Measurements from ENCODE around the gene ADARB1. TPM values are rescaled to one million over a fixed set of nuclear protein-coding genes. Genes with fewer than 3 reads are reported as not detected.

The ADARB1 gene
- total RNA-seq, 5 donors from 2014 or later (not counting 1 experiment from before 2014, with no cell fraction given) = 39.7 to 50.3 (median 44.5) TPM

- H3K27ac Mint-ChIP-seq = no peak overlapping the region
- Histone ChIP-seq H3K27me3 (replicated peaks in 1 of 2; ENCODE audit: control insufficient read depth in 2 of 2, extremely low read depth in 1 of 2, insufficient read depth in 2 of 2, low read length in 1 of 2) (no peaks in the 10 kb centered on the region), H3K27ac (ENCODE audit: low read length) (no peak overlapping the region), H3K9me3 (no peaks in the 10 kb centered on the region), H3K36me3 (ENCODE audit: control insufficient read depth in 2 of 2, extremely low read depth in 1 of 2, insufficient read depth in 1 of 2, low read length in 1 of 2) (peaks cover 19 to 28% of the 10 kb centered on the region in 2 donors), H3K4me3 (ENCODE audit: control insufficient read depth in 1 of 2, extremely low read depth in 1 of 2, low read length in 1 of 2) (no peak overlapping the region), H3K4me1 (ENCODE audit: control insufficient read depth in 1 of 2, extremely low read depth in 1 of 2, insufficient read depth in 2 of 2, low read length in 2 of 2) (peaks cover 0 to 7% of the 10 kb centered on the region in 2 experiments)
- no peaks in the 10 kb centered on the region for H3K27me3 Mint-ChIP-seq
- DNase-seq (no peak), ATAC-seq (replicated peaks in 1 of 4) (no peak)
- H3K9me3 Mint-ChIP-seq = peaks cover 0 to 3% (median under 1%) of the 10 kb centered on the region in 3 donors
- H3K36me3 Mint-ChIP-seq = peaks cover 74% of the 10 kb centered on the region
- ChIA-PET POLR2A (no interaction called here), CTCF (interaction anchor here in 1 of 2 donors (1.1 kb wide), 1 partner anchor 73 kb away, joined by 4 read pairs; no protein-coding TSS in a partner anchor)
- peaks cover 8 to 30% (median 10%) of the 10 kb centered on the region in 3 donors for H3K4me1 Mint-ChIP-seq
- no peak overlapping the region for H3K4me3 Mint-ChIP-seq
- WGBS (ENCODE audit: insufficient coverage) = 90% methylated on average over 3 of the region's 9 CpGs
These were observed 137.3 kb downstream of the ADARB1 start for GRCh38 chr21:45211661-45212060.

DNA sequence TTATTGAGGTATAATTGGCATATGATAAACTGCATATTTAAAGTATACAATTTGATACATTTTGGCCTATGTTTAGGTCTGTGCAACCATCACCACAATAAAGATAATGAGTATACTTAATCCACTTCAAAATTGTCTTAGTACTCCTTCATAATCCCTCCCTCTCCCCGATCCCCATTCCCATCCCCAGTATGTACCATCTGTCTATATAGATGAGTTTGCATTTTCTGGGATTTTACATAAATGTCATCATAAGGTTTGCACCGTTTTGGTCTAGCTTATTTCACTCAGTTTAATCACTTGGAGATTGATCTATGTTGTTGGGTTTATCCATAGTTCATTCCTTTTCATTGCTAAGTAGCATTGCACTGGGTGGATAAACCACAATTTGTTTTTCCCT, 139.0 kb downstream of the ADARB1 start:
- H3K4me3 Mint-ChIP-seq = no peak overlapping the region
- Histone ChIP-seq H3K9me3 (no peaks in the 10 kb centered on the region), H3K27ac (ENCODE audit: low read length) (no peak overlapping the region), H3K4me3 (ENCODE audit: control insufficient read depth in 1 of 2, extremely low read depth in 1 of 2, low read length in 1 of 2) (no peak overlapping the region), H3K36me3 (ENCODE audit: control insufficient read depth in 2 of 2, extremely low read depth in 1 of 2, insufficient read depth in 1 of 2, low read length in 1 of 2) (peaks cover 17 to 21% of the 10 kb centered on the region in 2 donors), H3K27me3 (replicated peaks in 1 of 2; ENCODE audit: control insufficient read depth in 2 of 2, extremely low read depth in 1 of 2, insufficient read depth in 2 of 2, low read length in 1 of 2) (no peaks in the 10 kb centered on the region), H3K4me1 (ENCODE audit: control insufficient read depth in 1 of 2, extremely low read depth in 1 of 2, insufficient read depth in 2 of 2, low read length in 2 of 2) (peaks cover 0 to 2% of the 10 kb centered on the region in 2 experiments)
- no peak for DNase-seq
- ChIA-PET CTCF (interaction anchor here in 1 of 2 donors (0.9 kb wide), 1 partner anchor 111 kb away, joined by 3 read pairs; no protein-coding TSS in a partner anchor), POLR2A (no interaction called here)
- H3K27ac Mint-ChIP-seq = no peak overlapping the region
- no peaks in the 10 kb centered on the region for H3K27me3 Mint-ChIP-seq
- WGBS (ENCODE audit: insufficient coverage) = no CpG with 5 or more reads among the region's 2 CpGs
- H3K9me3 Mint-ChIP-seq = peaks cover 0 to 17% (median 9%) of the 10 kb centered on the region in 3 donors
- H3K36me3 Mint-ChIP-seq = peaks cover 79% of the 10 kb centered on the region
- no peak for ATAC-seq (replicated peaks in 1 of 4)
- peaks cover 3 to 17% (median 5%) of the 10 kb centered on the region in 3 donors for H3K4me1 Mint-ChIP-seq

GRCh38 chr21:45215213-45215612, 140.8 kb downstream of the ADARB1 start:
- H3K9me3 ChIP-seq = no peaks in the 10 kb centered on the region
- H3K9me3 Mint-ChIP-seq = peaks cover 0 to 17% (median 9%) of the 10 kb centered on the region in 3 donors
- ATAC-seq (replicated peaks in 1 of 4) (no peak), DNase-seq (no peak)
- peaks cover 0 to 3% (median 0%) of the 10 kb centered on the region in 3 donors for H3K4me1 Mint-ChIP-seq
- no peak overlapping the region for H3K4me3 ChIP-seq (ENCODE audit: control insufficient read depth in 1 of 2, extremely low read depth in 1 of 2, low read length in 1 of 2)
- no CpG with 5 or more reads among the region's 2 CpGs for WGBS (ENCODE audit: insufficient coverage)
- CTCF ChIA-PET = no interaction called here
- H3K4me1 ChIP-seq (ENCODE audit: control insufficient read depth in 1 of 2, extremely low read depth in 1 of 2, insufficient read depth in 2 of 2, low read length in 2 of 2) = no peaks in the 10 kb centered on the region
- no peaks in the 10 kb centered on the region for H3K27me3 ChIP-seq (replicated peaks in 1 of 2; ENCODE audit: control insufficient read depth in 2 of 2, extremely low read depth in 1 of 2, insufficient read depth in 2 of 2, low read length in 1 of 2)
- peaks cover 69% of the 10 kb centered on the region for H3K36me3 Mint-ChIP-seq
- H3K4me3 Mint-ChIP-seq = no peak overlapping the region
- H3K36me3 ChIP-seq (ENCODE audit: control insufficient read depth in 2 of 2, extremely low read depth in 1 of 2, insufficient read depth in 1 of 2, low read length in 1 of 2) = peaks cover 18 to 21% of the 10 kb centered on the region in 2 donors
- POLR2A ChIA-PET = no interaction called here
- H3K27ac Mint-ChIP-seq = no peak overlapping the region
- H3K27ac ChIP-seq (ENCODE audit: low read length) = no peak overlapping the region
- no peaks in the 10 kb centered on the region for H3K27me3 Mint-ChIP-seq

- no peak overlapping the region for H3K27ac Mint-ChIP-seq
- DNase-seq (no peak), ATAC-seq (replicated peaks in 1 of 4) (no peak)
- Histone ChIP-seq H3K27ac (ENCODE audit: low read length) (no peak overlapping the region), H3K36me3 (ENCODE audit: control insufficient read depth in 2 of 2, extremely low read depth in 1 of 2, insufficient read depth in 1 of 2, low read length in 1 of 2) (peaks cover 22 to 24% of the 10 kb centered on the region in 2 donors), H3K4me1 (ENCODE audit: control insufficient read depth in 1 of 2, extremely low read depth in 1 of 2, insufficient read depth in 2 of 2, low read length in 2 of 2) (no peaks in the 10 kb centered on the region), H3K27me3 (replicated peaks in 1 of 2; ENCODE audit: control insufficient read depth in 2 of 2, extremely low read depth in 1 of 2, insufficient read depth in 2 of 2, low read length in 1 of 2) (no peaks in the 10 kb centered on the region), H3K4me3 (ENCODE audit: control insufficient read depth in 1 of 2, extremely low read depth in 1 of 2, low read length in 1 of 2) (no peak overlapping the region), H3K9me3 (no peaks in the 10 kb centered on the region)
- peaks cover 71% of the 10 kb centered on the region for H3K36me3 Mint-ChIP-seq
- no CpG with 5 or more reads among the region's 1 CpG for WGBS (ENCODE audit: insufficient coverage)
- H3K4me3 Mint-ChIP-seq = no peak overlapping the region
- H3K4me1 Mint-ChIP-seq = peaks cover 0 to 3% (median 0%) of the 10 kb centered on the region in 3 donors
- ChIA-PET CTCF (no interaction called here), POLR2A (no interaction called here)
- H3K9me3 Mint-ChIP-seq = peaks cover 0 to 17% (median 9%) of the 10 kb centered on the region in 3 donors
- no peaks in the 10 kb centered on the region for H3K27me3 Mint-ChIP-seq
These were observed 142.6 kb downstream of the ADARB1 start for GRCh38 chr21:45217010-45217409.

- POLR2A ChIA-PET = interaction anchor here in 1 of 2 donors (0.7 kb wide), 1 partner anchor 11 kb away, joined by 6 read pairs; no protein-coding TSS in a partner anchor
- no peak overlapping the region for H3K4me3 ChIP-seq (ENCODE audit: control insufficient read depth in 1 of 2, extremely low read depth in 1 of 2, low read length in 1 of 2)
- no peak for ATAC-seq (replicated peaks in 1 of 4)
- Mint-ChIP-seq H3K9me3 (peaks cover 0 to 17% (median 9%) of the 10 kb centered on the region in 3 donors), H3K4me3 (no peak overlapping the region), H3K36me3 (peaks cover 55% of the 10 kb centered on the region), H3K27ac (no peak overlapping the region), H3K27me3 (no peaks in the 10 kb centered on the region), H3K4me1 (peaks cover 2 to 9% (median 6%) of the 10 kb centered on the region in 3 donors)
- no peaks in the 10 kb centered on the region for H3K27me3 ChIP-seq (replicated peaks in 1 of 2; ENCODE audit: control insufficient read depth in 2 of 2, extremely low read depth in 1 of 2, insufficient read depth in 2 of 2, low read length in 1 of 2)
- H3K4me1 ChIP-seq (ENCODE audit: control insufficient read depth in 1 of 2, extremely low read depth in 1 of 2, insufficient read depth in 2 of 2, low read length in 2 of 2) = peaks cover 0 to 4% of the 10 kb centered on the region in 2 experiments
- H3K36me3 ChIP-seq (ENCODE audit: control insufficient read depth in 2 of 2, extremely low read depth in 1 of 2, insufficient read depth in 1 of 2, low read length in 1 of 2) = peaks cover 29% of the 10 kb centered on the region in 2 donors
- WGBS (ENCODE audit: insufficient coverage) = 100% methylated on average over 1 of the region's 6 CpGs
- H3K27ac ChIP-seq (ENCODE audit: low read length) = no peak overlapping the region
- H3K9me3 ChIP-seq = no peaks in the 10 kb centered on the region
- CTCF ChIA-PET = no interaction called here
- no peak for DNase-seq
These were observed 145.1 kb downstream of the ADARB1 start for GRCh38 chr21:45219517-45219916.

DNA sequence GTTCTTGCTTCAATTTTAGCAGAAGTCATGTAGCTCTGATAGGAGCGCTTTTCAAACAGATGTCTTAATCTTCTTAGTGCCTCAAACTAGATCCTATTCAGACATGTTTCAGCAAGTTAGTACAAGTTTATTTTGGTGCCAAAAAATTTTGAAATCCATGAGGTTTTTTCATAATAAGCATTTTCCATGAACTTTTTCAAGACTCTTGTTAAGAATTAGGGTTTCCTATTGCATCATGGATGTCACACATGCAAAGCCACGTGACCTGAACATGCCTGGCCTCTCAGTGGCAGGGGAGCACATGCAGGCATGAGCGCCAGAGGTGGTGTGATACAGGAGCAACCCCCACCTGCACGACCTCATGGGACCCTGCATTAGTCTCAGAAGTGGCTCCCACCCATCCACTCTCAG, 145.7 kb downstream of the ADARB1 start:
- ChIA-PET CTCF (interaction anchor here in 1 of 2 donors (0.7 kb wide), 1 partner anchor 1263 kb away, joined by 6 read pairs; no protein-coding TSS in a partner anchor), POLR2A (interaction anchor here in 1 of 2 donors (0.7 kb wide), 1 partner anchor 11 kb away, joined by 6 read pairs; no protein-coding TSS in a partner anchor)
- Histone ChIP-seq H3K4me3 (ENCODE audit: control insufficient read depth in 1 of 2, extremely low read depth in 1 of 2, low read length in 1 of 2) (no peak overlapping the region), H3K27me3 (replicated peaks in 1 of 2; ENCODE audit: control insufficient read depth in 2 of 2, extremely low read depth in 1 of 2, insufficient read depth in 2 of 2, low read length in 1 of 2) (no peaks in the 10 kb centered on the region), H3K9me3 (no peaks in the 10 kb centered on the region), H3K36me3 (ENCODE audit: control insufficient read depth in 2 of 2, extremely low read depth in 1 of 2, insufficient read depth in 1 of 2, low read length in 1 of 2) (peaks cover 27 to 29% of the 10 kb centered on the region in 2 donors), H3K4me1 (ENCODE audit: control insufficient read depth in 1 of 2, extremely low read depth in 1 of 2, insufficient read depth in 2 of 2, low read length in 2 of 2) (peaks cover 0 to 9% of the 10 kb centered on the region in 2 experiments), H3K27ac (ENCODE audit: low read length) (no peak overlapping the region)
- Mint-ChIP-seq H3K4me1 (peaks cover 7 to 14% (median 11%) of the 10 kb centered on the region in 3 donors), H3K36me3 (peaks cover 50% of the 10 kb centered on the region), H3K27ac (no peak overlapping the region), H3K9me3 (peaks cover 0 to 17% (median 9%) of the 10 kb centered on the region in 3 donors), H3K27me3 (no peaks in the 10 kb centered on the region), H3K4me3 (no peak overlapping the region)
- DNase-seq (no peak), ATAC-seq (replicated peaks in 1 of 4) (no peak)
- WGBS (ENCODE audit: insufficient coverage) = 94% methylated on average over 2 of the region's 4 CpGs

Data from T-cell (primary cell).